ENCODE results near the gene KCNN3.
A peak's percentile ranks its signal among the peaks of the same experiment; 100 is the strongest.

The KCNN3 gene

GRCh38 chr1:154769193-154769895 lies 100.7 kb downstream of the KCNN3 start:
- no peak for DNase-seq

DNA sequence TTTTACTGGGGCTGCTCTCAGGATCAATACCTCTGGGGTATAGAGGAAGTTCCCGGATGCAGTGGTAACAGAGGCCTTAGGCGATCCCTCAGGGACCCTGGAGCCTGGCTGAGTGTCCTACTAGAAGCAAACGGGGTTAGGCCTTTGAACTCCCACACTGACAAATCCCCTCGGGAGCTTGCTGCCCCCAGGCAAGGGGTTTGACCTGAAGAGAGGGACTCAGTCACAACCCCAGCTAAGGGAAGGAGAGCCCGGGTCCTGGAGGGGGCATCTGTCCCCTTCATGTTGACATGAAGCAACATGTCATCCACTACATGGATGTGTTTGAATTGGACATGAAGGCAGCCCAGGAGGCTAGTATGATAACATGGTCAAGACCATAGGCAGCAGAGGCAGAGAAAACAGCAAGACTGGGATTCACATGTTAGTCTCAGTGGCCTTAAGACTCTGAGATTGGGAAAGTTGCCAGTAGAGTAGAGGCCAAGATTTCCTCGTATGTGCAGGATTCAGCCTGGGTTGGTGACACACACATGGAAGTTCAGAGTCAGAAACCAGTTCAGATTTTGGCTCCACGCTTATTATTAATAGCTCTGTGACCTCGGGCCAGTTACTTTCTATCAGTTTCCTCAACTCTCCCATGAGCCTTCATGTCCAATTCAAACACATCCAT lies 101.5 kb downstream of the KCNN3 start:
- no peak for DNase-seq

GRCh38 chr1:154767315-154768240 lies 102.5 kb downstream of the KCNN3 start:
- DNase-seq, result no peak

- peak; percentile 68 to 87 for DNase-seq
Observed at GRCh38 chr1:154765970-154766369, 104.1 kb downstream of the KCNN3 start.

DNA sequence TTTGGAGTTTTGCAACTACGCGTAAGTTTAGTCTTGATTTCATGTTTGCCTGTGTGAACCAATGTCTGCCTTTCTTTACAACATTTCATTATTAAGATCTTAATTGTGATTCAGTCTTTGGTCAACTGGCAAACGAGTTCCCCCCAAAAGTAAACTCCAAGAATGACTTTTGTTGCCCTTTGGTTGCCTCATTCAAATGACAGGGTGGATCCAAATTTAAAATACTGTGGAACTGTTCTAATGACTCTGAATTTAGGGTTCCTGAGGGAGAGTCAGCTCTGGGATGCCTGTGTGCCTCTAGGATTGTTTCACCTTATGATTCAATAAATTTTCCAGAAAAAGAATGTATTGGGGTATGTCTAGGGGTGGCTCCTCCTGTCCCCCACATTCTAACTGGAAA lies 105.3 kb downstream of the KCNN3 start:
- no peak for DNase-seq

GRCh38 chr1:154764181-154764580 lies 105.9 kb downstream of the KCNN3 start:
- DNase-seq, result no peak

- DNase-seq, result peak; percentile 85 to 97
Observed at GRCh38 chr1:154760469-154760933, 109.6 kb downstream of the KCNN3 start.

DNA sequence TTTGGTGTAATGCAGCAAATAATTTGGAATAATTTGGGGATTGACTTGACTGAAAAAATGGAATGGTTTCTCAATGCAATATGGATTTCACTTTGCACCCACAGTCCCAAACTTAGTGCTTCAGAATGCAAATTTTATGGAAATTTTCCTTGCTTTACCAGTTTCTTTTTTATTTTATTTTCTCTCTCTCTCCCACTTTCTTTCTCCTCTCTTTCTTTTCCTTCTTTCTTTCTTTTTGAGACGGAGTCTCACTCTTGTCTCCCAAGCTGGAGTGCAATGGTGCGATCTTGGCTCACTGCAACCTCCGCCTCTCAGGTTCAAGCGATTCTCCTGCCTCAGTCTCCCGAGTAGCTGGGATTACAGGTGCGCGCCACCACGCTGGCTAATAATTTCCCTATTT lies 110.3 kb downstream of the KCNN3 start:
- DNase-seq, result peak; percentile 25 to 70

GRCh38 chr1:154759196-154759595 lies 110.9 kb downstream of the KCNN3 start:
- no peak for DNase-seq

DNA sequence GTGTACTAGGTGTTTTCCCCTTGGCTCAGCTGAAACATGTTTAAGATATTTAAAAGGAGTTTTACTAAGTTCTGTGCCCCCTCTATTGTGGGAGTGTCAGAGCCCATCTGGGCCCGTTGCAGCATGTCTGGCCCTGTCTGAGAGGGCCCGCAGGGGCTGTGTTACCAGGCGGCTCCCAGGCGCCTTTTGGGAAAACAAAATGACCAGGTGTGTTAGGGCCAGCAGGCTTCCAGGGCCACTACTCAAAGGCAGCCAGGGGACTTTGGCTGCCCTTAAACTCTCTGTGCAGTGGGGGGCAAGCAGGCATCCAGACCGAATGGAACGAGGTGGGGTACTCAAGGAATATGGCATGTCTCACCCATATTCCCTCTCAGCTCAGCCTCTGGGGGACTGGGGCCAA lies 111.7 kb downstream of the KCNN3 start:
- DNase-seq, result no peak

DNA sequence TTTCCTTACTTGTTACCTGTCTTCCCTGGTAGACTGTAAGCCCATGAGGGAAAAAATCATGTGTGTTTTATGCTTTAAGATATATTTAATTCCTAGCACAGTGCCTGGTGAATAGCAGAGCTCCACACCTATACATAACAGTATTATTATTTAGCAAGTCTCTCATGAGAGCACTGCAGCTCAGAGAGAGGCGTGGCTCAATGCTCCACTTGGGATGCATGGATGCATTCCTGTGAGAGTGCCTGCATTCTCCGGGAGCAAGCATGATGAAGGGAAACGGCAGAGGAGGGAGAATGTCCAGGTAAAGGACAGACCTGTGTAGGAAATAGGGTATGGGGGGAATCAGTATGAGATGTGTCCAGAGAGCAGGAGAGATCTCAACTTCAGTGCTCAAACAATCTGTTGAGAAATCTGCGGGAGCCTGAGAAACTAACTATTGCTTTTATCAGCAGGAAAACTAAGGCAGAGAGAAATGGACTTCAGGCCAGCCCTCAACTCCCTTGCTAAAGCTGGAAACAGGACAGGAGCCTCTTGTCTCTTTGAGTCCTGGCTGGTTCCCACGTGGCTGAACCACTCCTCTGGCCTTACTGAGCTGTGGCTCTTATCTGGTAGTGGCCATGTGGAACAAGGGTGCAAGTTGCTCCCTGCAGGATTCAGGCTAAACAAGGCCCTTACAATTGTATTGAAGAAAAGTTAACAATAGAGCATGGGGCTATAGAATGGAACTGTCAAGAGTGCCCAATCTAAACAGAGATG lies 113.1 kb downstream of the KCNN3 start:
- no peak for DNase-seq

DNA sequence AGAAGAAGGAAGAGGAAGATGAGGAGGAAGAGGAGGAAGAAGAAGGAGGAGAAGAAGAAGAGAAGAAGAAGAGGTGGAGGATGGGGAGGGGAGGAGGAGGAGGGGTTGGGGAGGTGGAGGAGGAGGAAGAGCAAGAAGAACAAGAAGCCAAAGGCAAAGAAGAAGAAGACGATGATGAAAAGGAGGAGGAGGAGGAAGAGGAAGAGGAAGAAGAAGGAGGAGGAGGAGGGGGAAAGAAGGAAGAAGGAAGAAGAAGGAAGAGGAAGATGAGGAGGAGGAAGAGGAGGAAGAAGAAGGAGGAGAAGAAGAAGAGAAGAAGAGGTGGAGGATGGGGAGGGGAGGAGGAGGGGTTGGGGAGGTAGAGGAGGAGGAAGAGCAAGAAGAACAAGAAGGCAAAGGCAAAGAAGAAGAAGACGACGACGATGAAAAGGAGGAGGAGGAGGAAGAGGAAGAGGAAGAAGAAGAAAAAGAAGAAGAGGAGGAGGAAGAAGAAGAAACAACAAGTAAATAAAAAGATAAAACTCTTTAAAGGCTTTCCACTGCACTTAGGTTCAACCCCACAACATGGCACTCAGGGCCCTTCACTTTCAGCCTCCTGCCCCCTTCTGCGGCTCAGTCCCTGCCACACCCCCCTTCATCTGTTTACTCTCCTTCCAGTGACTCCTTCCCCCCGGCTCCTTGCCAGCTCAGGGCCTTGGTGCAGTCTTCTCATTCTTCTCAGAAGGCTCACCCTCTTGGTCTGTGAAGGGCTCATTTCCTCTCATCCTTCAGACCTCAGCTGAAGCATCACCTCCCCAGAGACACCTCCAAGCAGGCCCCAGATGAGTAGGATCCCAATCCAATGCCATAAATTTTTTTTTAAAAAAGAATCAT lies 114.0 kb downstream of the KCNN3 start:
- no peak for DNase-seq

DNA sequence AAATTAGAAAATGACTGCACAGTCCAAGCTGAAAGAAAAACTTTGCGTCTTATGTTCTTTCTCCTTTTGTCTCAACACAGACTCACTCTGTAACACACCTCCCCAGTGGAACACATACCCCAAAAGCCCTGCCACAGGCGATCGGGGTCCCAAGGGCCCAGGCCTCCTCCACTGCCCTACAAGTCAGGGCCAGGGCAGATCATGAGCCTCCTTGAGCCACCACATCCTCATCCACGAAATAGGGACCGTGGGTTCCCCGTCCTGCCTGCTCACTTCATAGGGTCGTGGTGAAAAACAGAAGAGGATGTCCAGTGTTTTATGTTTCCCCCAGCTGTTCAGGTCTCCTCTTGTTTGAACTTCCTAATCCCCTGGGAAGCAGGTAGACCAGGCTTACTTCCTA lies 116.7 kb downstream of the KCNN3 start:
- no peak for DNase-seq

DNA sequence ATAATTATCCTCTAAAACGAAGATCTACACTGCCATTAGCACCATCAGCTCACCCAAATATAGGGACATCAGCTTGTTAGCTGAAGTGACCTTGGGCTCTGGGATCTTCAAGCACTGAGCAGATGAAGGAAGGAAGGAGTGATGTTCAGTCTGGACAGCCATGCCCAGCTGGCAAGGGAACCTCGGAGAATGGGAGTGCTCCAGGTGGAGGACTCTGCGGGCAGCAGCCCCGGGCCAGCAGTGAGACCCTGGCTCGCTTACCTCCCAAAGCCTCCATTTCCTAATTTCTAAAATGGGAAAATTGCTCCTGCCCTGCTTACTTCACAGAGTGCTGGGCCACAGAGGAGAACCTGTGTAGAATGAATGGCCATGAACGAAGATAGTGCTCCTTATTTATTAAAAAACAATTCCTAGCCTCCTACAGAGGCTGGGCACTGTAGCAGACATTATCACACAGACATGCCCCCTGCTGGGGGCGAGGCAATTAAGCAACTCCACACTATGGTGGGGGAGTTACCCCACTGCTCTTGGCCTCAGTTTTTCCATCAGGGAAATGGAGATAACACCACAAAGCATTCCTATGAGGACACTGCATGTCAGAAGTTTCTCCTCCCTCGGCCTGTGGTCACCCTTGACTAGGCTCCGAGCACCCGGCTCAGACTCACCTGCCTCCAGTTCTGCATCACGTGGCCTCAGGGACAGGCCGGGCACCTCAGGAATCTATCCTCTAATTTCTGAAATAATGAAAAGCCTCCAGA lies 117.6 kb downstream of the KCNN3 start:
- no peak for DNase-seq

- DNase-seq, result no peak
Observed at GRCh38 chr1:154751690-154752089, 118.4 kb downstream of the KCNN3 start.

DNA sequence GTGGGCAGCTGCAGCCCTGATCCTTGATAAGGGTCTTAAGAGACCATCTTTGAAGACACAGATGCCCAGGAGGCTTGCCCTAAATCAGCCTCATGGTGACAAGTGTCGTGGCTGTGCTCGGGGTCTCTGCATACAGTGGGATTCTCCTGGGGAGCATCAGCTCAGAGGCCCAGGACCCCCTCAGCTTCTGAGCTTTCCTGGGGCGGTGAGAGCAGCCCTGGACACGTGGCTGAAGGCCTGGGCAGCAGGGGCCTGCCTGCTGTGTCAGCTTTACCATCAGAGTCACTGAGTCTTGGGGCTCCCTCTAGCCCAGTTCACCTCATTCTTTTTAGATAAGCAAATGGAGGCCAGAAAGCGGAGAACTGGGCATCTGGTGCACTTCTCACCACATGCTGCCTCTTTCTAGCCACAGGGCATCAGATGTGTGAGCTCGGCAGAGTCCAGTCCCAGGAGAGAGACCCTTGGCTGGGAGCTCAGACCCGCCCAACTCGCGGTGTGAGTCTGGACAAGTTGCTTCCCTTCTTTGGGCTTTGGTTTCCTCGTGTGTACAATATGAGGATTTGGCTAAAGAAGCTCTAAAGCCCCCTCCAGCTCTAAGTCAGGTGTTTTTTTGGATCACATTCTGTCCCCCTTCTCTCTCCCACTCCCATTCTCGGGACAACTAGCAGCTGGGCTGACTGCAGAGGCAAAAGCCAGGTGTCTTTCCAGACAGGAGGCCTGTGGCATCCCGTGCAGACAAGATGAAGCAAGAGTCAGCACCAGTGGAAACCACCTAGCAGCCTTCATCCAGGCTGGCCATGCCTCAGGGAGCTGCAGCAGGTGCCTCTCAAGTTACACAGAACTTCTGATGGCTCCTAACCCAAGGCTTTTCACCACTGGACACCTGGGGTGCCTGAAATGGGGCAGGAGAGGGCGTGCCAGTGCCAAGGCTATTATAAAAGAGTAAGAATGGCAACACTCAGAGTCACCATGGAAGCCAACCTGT lies 119.1 kb downstream of the KCNN3 start:
- peak; percentile 39 to 56 for DNase-seq

DNA sequence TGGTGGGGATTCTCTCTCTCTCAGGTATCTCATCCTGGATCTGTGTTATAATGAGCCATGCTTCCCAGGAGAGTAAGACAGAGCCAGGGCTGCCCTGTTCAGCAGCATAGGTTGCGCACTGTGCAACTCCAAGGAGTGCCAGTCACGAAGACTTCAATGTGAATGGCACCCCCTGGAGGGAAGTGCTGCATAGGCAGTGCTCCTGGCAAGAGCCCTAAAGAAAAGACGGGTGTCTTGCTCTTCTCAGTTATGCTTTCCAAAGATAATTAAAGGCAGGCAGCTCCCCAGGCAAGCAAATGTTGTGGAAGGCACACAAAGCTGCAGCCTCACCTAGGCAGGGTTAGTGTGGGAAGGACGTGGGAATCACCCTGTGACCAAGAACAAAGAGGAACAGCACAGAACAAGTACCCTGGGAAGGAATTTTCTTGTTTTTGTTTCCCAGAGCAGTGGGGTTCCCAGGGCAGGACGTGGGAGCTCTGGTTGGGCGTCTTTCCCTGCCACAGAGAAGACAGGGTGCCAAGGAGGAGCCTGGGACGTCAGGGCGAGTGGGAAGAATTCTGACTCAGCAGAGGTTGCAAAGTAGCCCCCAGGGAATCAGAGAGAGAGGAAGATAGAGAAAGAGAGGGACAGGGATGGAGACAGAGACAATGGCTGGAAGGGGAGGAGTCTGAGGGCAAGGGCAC lies 120.9 kb downstream of the KCNN3 start:
- peak; percentile 25 to 69 for DNase-seq

- no peak for DNase-seq
Observed at GRCh38 chr1:154748405-154748775, 121.7 kb downstream of the KCNN3 start.

Measured in NCI-H526 (cell line).